AG10803 (cell line): ENCODE measurements around the gene KLRC1.
"Not testable (repeated sequence)": the region's sequence is repeated elsewhere in the genome, so short reads cannot be mapped to it uniquely, and the experiment has no call there.

Source experiments
- DNase-seq: peaks from one replicate; pipeline ENCODE4 v3.0.0; 2010; ENCODE audit warnings: low read depth
- H3K4me3 ChIP-seq: 2 replicates; pipeline ENCODE4 v1.5.1; 2011; ENCODE audit warnings: mild to moderate bottlenecking, low read length, control low read depth
- CTCF ChIP-seq: conservative IDR thresholded peaks from 2 replicates; pipeline ENCODE4 v1.5.1; 2011; ENCODE audit warnings: mild to moderate bottlenecking, low read length, control low read depth, inconsistent platforms

The KLRC1 gene

DNA sequence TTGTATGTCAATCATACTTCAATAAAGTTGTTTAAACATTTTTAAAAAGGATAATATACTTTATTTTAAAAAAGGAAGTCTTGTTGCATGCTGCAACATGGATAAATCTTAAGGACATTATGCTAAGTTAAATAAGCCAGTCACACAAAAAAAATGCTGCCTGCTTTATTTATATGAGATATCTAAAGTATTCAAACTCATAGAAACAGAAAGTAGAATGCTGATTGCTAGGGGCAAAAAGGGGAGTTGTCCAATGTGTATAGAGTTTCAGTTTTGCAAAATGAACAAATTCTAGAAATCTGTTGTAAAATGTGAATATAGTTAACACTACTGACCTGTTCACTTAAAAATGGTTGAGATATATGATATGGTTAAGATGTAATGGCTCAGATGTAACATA is 52.3 kb downstream of the KLRC1 start:
- no peak for TF ChIP-seq CTCF
- no peak for DNase-seq
- H3K4me3 ChIP-seq = no peak overlapping the region

GRCh38 chr12:10398168-10398567 is 55.0 kb downstream of the KLRC1 start:
- no peak for TF ChIP-seq CTCF
- no peak for DNase-seq
- H3K4me3 ChIP-seq = no peak overlapping the region

DNA sequence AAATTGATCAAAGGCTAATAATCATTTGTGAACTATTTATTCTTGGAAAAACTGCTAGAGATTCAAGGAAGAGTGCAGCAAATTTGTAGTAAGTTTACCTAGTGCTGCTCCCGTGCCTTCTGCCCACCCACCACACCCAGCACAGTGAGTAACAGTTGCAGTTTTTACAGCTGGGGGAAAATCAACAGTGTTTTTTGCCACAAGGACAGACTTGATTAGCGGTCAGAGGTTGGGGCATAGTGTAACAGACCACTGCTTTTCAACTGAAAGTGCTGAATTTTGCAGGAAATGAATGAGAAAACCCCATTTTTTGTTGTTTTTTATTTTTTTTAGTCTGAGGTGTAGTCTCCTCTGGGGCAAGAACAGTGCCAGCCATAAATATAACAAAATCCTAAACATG is 55.9 kb downstream of the KLRC1 start:
- no peak for DNase-seq
- TF ChIP-seq CTCF = no peak
- no peak overlapping the region for H3K4me3 ChIP-seq

DNA sequence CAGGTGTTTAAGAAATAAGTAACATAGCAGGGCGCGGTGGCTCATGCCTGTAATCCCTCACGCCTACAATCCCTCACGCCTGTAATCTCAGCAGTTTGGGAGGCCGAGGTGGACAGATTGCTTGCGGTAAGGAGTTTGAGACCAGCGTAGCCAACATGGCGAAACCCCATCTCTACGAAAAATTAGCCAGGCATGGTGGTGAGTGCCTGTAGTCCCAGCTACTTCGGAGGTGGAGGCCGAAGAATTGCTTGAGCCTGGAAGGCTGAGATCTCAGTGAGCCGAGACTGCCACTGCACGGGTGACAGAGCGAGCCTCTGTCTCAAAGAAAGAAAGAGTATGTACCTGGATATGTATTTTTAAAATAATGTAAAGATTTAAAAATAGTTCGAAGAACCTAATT is 57.0 kb downstream of the KLRC1 start:
- DNase-seq, H3K4me3 ChIP-seq: not testable (repeated sequence)
